Vagina (tissue), 2 donors: ENCODE data around the gene GSG1L. TPM values are rescaled to one million over a fixed set of nuclear protein-coding genes. Genes with fewer than 3 reads are reported as not detected.

Source experiments
- DNase-seq, 2 donors: peaks; one replicate each; pipeline ENCODE4 v3.0.0-alpha.2; 2017; ENCODE audit errors: extremely low spot score in 2 of 2
- H3K27ac ChIP-seq: fragments of 200-600 bp; sonication (generic); one replicate; pipeline ENCODE4 v1.5.1; 2019
- H3K27me3 ChIP-seq: fragments of 200-600 bp; sonication (generic); one replicate; pipeline ENCODE4 v1.5.1; 2019
- H3K36me3 ChIP-seq, 2 donors: fragments of 200-600 bp; sonication (generic); one replicate each; pipeline ENCODE4 v1.5.1; 2017 to 2019
- H3K4me1 ChIP-seq: fragments of 200-600 bp; sonication (generic); one replicate; pipeline ENCODE4 v1.5.1; 2019
- H3K4me3 ChIP-seq, 2 donors: fragments of 200-600 bp; sonication (generic); 1 replicate in 1 of 2; 2 replicates in 1 of 2; pipeline ENCODE4 v1.5.1; 2016 to 2019
- H3K9me3 ChIP-seq: fragments of 200-600 bp; sonication (generic); one replicate; pipeline ENCODE4 v1.5.1; 2019
- CTCF ChIP-seq, 3 experiments: fragments of 450-650 bp in 2 of 3; fragments of 200-600 bp in 1 of 3; sonication (generic) in 1 of 3; IDR thresholded peaks; one replicate each; pipeline ENCODE4 v1.5.1; 2017 to 2019; ENCODE audit warnings: antibody characterized with exemption in 3 of 3, mild to moderate bottlenecking in 2 of 3, moderate library complexity in 2 of 3
- POLR2A ChIP-seq, 2 donors: fragments of 450-650 bp; IDR thresholded peaks; one replicate each; pipeline ENCODE4 v1.6.1; 2017; ENCODE audit warnings: antibody characterized with exemption in 2 of 2, mild to moderate bottlenecking in 2 of 2, moderate library complexity in 2 of 2
- POLR2AphosphoS5 ChIP-seq, 2 donors: sonication (generic); formaldehyde crosslinking; IDR thresholded peaks; one replicate each; pipeline ENCODE4 v1.9.0; 2017; ENCODE audit warnings: antibody characterized with exemption in 2 of 2, mild to moderate bottlenecking in 2 of 2, low read depth in 1 of 2; ENCODE audit not compliant: insufficient read depth in 1 of 2
- intact Hi-C: fragments of 100-400 bp; cut with DNase I; formaldehyde crosslinking; loops from one replicate; pipeline ENCODE4 v1.15.1; 2023
- total RNA-seq: library from RNA; depleted of rRNA; stranded (reverse); fragments of >200 nt; gene quantifications from one replicate; pipeline ENCODE4 v1.2.3, GENCODE V29; 2016

Gene GSG1L
- total RNA-seq, 1 donor from 2014 or later, result not detected

- Histone ChIP-seq H3K4me1 (no peaks in the 10 kb centered on the region), H3K27me3 (no peaks in the 10 kb centered on the region), H3K4me3 (no peak overlapping the region), H3K27ac (no peak overlapping the region), H3K9me3 (no peaks in the 10 kb centered on the region), H3K36me3 (peaks cover 0 to 20% of the 10 kb centered on the region in 2 donors)
- DNase-seq, result no peak
- TF ChIP-seq POLR2AphosphoS5 (IDR thresholded peaks at IDR 0.05; ENCODE audit: insufficient read depth in 1 of 2, low read depth in 1 of 2), result no peak
- no peak for TF ChIP-seq POLR2A (IDR thresholded peaks at IDR 0.05)
- TF ChIP-seq CTCF (IDR thresholded peaks at IDR 0.05), result no peak
- intact Hi-C loops, result no loop called here
Measured at GRCh38 chr16:27761816-27762215, 301.7 kb downstream of the GSG1L start.

- Histone ChIP-seq H3K27ac (no peak overlapping the region), H3K27me3 (no peaks in the 10 kb centered on the region), H3K4me1 (no peaks in the 10 kb centered on the region), H3K4me3 (no peak overlapping the region), H3K9me3 (no peaks in the 10 kb centered on the region), H3K36me3 (peaks cover 0 to 15% of the 10 kb centered on the region in 2 donors)
- TF ChIP-seq POLR2AphosphoS5 (IDR thresholded peaks at IDR 0.05; ENCODE audit: insufficient read depth in 1 of 2, low read depth in 1 of 2), result no peak
- TF ChIP-seq POLR2A (IDR thresholded peaks at IDR 0.05), result no peak
- TF ChIP-seq CTCF (IDR thresholded peaks at IDR 0.05), result no peak
- intact Hi-C loops, result no loop called here
- DNase-seq, result no peak
Measured at GRCh38 chr16:27760789-27761176, 302.7 kb downstream of the GSG1L start.

- intact Hi-C loops, result no loop called here
- H3K27ac ChIP-seq, result no peak overlapping the region
Measured at GRCh38 chr16:27759967-27760788, 303.3 kb downstream of the GSG1L start.

GRCh38 chr16:27759301-27759871 is 304.1 kb downstream of the GSG1L start:
- Histone ChIP-seq H3K4me1 (no peaks in the 10 kb centered on the region), H3K27me3 (no peaks in the 10 kb centered on the region), H3K36me3 (peaks cover 0 to 15% of the 10 kb centered on the region in 2 donors), H3K4me3 (no peak overlapping the region), H3K9me3 (no peaks in the 10 kb centered on the region), H3K27ac (no peak overlapping the region)
- no peak for TF ChIP-seq POLR2AphosphoS5 (IDR thresholded peaks at IDR 0.05; ENCODE audit: insufficient read depth in 1 of 2, low read depth in 1 of 2)
- no peak for TF ChIP-seq CTCF (IDR thresholded peaks at IDR 0.05)
- no peak for TF ChIP-seq POLR2A (IDR thresholded peaks at IDR 0.05)
- intact Hi-C loops, result no loop called here
- no peak for DNase-seq

More at GRCh38 chr16:27759967-27760788, 303.3 kb downstream of the GSG1L start:
- Histone ChIP-seq H3K27me3 (no peaks in the 10 kb centered on the region), H3K9me3 (no peaks in the 10 kb centered on the region), H3K36me3 (peaks cover 0 to 15% of the 10 kb centered on the region in 2 donors), H3K4me3 (no peak overlapping the region), H3K4me1 (no peaks in the 10 kb centered on the region)
- no peak for DNase-seq
- TF ChIP-seq CTCF (IDR thresholded peaks at IDR 0.05) (no peak), POLR2A (IDR thresholded peaks at IDR 0.05) (no peak), POLR2AphosphoS5 (IDR thresholded peaks at IDR 0.05; ENCODE audit: insufficient read depth in 1 of 2, low read depth in 1 of 2) (no peak)

GRCh38 chr16:27758544-27758943 is 305.0 kb downstream of the GSG1L start:
- intact Hi-C loops, result no loop called here
- no peak overlapping the region for H3K27ac ChIP-seq

More at GRCh38 chr16:27758544-27758943, 305.0 kb downstream of the GSG1L start:
- Histone ChIP-seq H3K9me3 (no peaks in the 10 kb centered on the region), H3K4me3 (no peak overlapping the region), H3K36me3 (peaks cover 0 to 15% of the 10 kb centered on the region in 2 donors), H3K4me1 (no peaks in the 10 kb centered on the region), H3K27me3 (no peaks in the 10 kb centered on the region)
- no peak for DNase-seq
- TF ChIP-seq POLR2A (IDR thresholded peaks at IDR 0.05) (no peak), CTCF (IDR thresholded peaks at IDR 0.05) (no peak), POLR2AphosphoS5 (IDR thresholded peaks at IDR 0.05; ENCODE audit: insufficient read depth in 1 of 2, low read depth in 1 of 2) (no peak)
